Measurements from ENCODE around the gene LPO. TPM values are rescaled to one million over a fixed set of nuclear protein-coding genes. Genes with fewer than 3 reads are reported as not detected.

LPO gene
- total and polyA plus RNA-seq, 2 donors (not counting 3 experiments of a cell fraction or from before 2014, with no cell fraction given): not detected

GRCh38 chr17:58205936-58206335 lies 32.4 kb upstream of the LPO start:
- peaks cover 0 to 6% of the 10 kb centered on the region in 2 experiments for H3K36me3 ChIP-seq (ENCODE audit: control insufficient read depth in 2 of 2, extremely low read depth in 1 of 2, insufficient read depth in 2 of 2, low read length in 2 of 2)
- ChIA-PET POLR2A (no interaction called here), CTCF (interaction anchor here (0.8 kb wide), 1 partner anchor 13 kb away, joined by 3 read pairs; no protein-coding TSS in a partner anchor)
- no TSS peak for BruUV-seq (replicated peaks)
- H2AFZ ChIP-seq (ENCODE audit: low read depth, low read length): no peak overlapping the region
- no peak for TF ChIP-seq EZH2 (IDR thresholded peaks at IDR 0.05; ENCODE audit: borderline replicate concordance, low read depth, low read length, severe bottlenecking)
- no peak for TF ChIP-seq POLR2A (IDR thresholded peaks at IDR 0.05; ENCODE audit: low read depth, low read length)
- no peak for TF ChIP-seq MAX (IDR thresholded peaks at IDR 0.05; ENCODE audit: insufficient read depth, insufficient read length)
- TF ChIP-seq FOS (IDR thresholded peaks at IDR 0.05; ENCODE audit: borderline replicate concordance, insufficient read depth, low read length): no peak
- no peak for TF ChIP-seq JUN (IDR thresholded peaks at IDR 0.05; ENCODE audit: borderline replicate concordance, insufficient read depth, insufficient read length, low read depth)
- no peak for TF ChIP-seq POLR2AphosphoS5 (IDR thresholded peaks at IDR 0.05; ENCODE audit: insufficient read depth, low read depth, low read length)
- no peak for TF ChIP-seq CTCF (IDR thresholded peaks at IDR 0.05; ENCODE audit: extremely low read depth in 1 of 2, insufficient read depth in 1 of 2, low read depth in 1 of 2, low read length in 2 of 2)
- TF ChIP-seq GATA2 (IDR thresholded peaks at IDR 0.05; ENCODE audit: insufficient read depth, insufficient read length, low read depth, low read length): no peak
- dilution Hi-C loops (cut with MboI; ENCODE audit: extremely low pct_ligation_motif_present, low sequenced_read_pairs): no loop called here
- H3K27ac ChIP-seq (ENCODE audit: insufficient read depth, low read depth, low read length): no peak overlapping the region
- no peaks in the 10 kb centered on the region for H4K20me1 ChIP-seq (replicated peaks; ENCODE audit: control insufficient read depth, extremely low read depth, insufficient read depth, low read length)
- H3K27me3 ChIP-seq (ENCODE audit: control insufficient read depth in 2 of 2, insufficient read depth in 2 of 2, low read length in 2 of 2): no peaks in the 10 kb centered on the region
- intact Hi-C loops (cut with micrococcal nuclease): no loop called here
- H3K9me3 ChIP-seq (replicated peaks; ENCODE audit: control insufficient read depth, insufficient read depth, low read length): no peaks in the 10 kb centered on the region
- H3K79me2 ChIP-seq (ENCODE audit: control insufficient read depth, insufficient read depth, low read length): no peaks in the 10 kb centered on the region
- DNase-seq (ENCODE audit: low read depth, low spot score) (no peak), FAIRE-seq (no peak)
- H3K4me2 ChIP-seq (ENCODE audit: insufficient read depth, low read length): no peak overlapping the region
- no peaks in the 10 kb centered on the region for H3K9me1 ChIP-seq (replicated peaks; ENCODE audit: control insufficient read depth, extremely low read depth, insufficient read depth, low read length)
- H3K4me3 ChIP-seq (replicated peaks in 1 of 3; ENCODE audit: insufficient read depth in 1 of 3, low read depth in 1 of 3, low read length in 3 of 3): no peak overlapping the region
- no peak overlapping the region for H3K9ac ChIP-seq (replicated peaks; ENCODE audit: extremely low read depth, insufficient read depth, low read length)
- no peaks in the 10 kb centered on the region for H3K4me1 ChIP-seq (ENCODE audit: control insufficient read depth, extremely low read depth, insufficient read depth, low read length)

Measured in endothelial cell of umbilical vein (primary cell).